ENCODE measurements around the gene RPLP2. TPM values are rescaled to one million over a fixed set of nuclear protein-coding genes. Genes with fewer than 3 reads are reported as not detected.

RPLP2 gene
- polyA plus RNA-seq, 1 donor (not counting 4 experiments of a cell fraction or from before 2014, with no cell fraction given) = 632 TPM

- Histone ChIP-seq H3K27ac (ENCODE audit: control insufficient read depth, insufficient read depth, low read length) (no peak overlapping the region), H3K4me3 (ENCODE audit: control insufficient read depth in 2 of 3, extremely low read depth in 1 of 3, insufficient read depth in 2 of 3, low read depth in 1 of 3, low read length in 3 of 3) (no peak overlapping the region), H3K27me3 (ENCODE audit: control insufficient read depth, extremely low read depth, insufficient read depth, low read length) (peaks cover 32% of the 10 kb centered on the region), H3K36me3 (ENCODE audit: control insufficient read depth in 2 of 2, extremely low read depth in 1 of 2, insufficient read depth in 2 of 2, low read length in 2 of 2) (peaks cover 0 to 8% of the 10 kb centered on the region in 2 experiments), H2AFZ (ENCODE audit: control insufficient read depth, low read length) (no peak overlapping the region), H4K20me1 (ENCODE audit: control insufficient read depth, extremely low read depth, insufficient read depth, low read length) (no peaks in the 10 kb centered on the region), H3K9me3 (ENCODE audit: control insufficient read depth, low read depth, low read length) (no peaks in the 10 kb centered on the region), H3K9me1 (ENCODE audit: control insufficient read depth, extremely low read depth, insufficient read depth, low read length) (peaks cover 7% of the 10 kb centered on the region), H3K79me2 (ENCODE audit: control insufficient read depth, insufficient read depth, low read length) (peaks cover 6% of the 10 kb centered on the region), H3K9ac (ENCODE audit: control insufficient read depth, extremely low read depth, insufficient read depth, low read length) (no peak overlapping the region), H3K4me2 (ENCODE audit: control insufficient read depth, extremely low read depth, insufficient read depth, low read depth, low read length) (no peak overlapping the region), H3K4me1 (ENCODE audit: control insufficient read depth, extremely low read depth, insufficient read depth, low read length) (peaks cover 24% of the 10 kb centered on the region)
- TF ChIP-seq EZH2 (IDR thresholded peaks at IDR 0.05; ENCODE audit: low read length) (no peak), CTCF (optimal IDR thresholded peaks at IDR 0.05 in 1 of 3, IDR thresholded peaks at IDR 0.05 in 1 of 3, conservative IDR thresholded peaks at IDR 0.05 in 1 of 3; ENCODE audit: extremely low read depth in 1 of 3, insufficient read depth in 2 of 3, low read length in 3 of 3) (no peak)
- DNase-seq (ENCODE audit: low read depth, low spot score) (no peak), FAIRE-seq (no peak)
- dilution Hi-C loops (cut with MboI; ENCODE audit: extremely low pct_ligation_motif_present, low sequenced_read_pairs) = no loop called here
Measured at GRCh38 chr11:824292-824880, 14.6 kb downstream of the RPLP2 start.

GRCh38 chr11:824942-825341, 15.2 kb downstream of the RPLP2 start:
- Histone ChIP-seq H3K79me2 (ENCODE audit: control insufficient read depth, insufficient read depth, low read length) (peaks cover 6% of the 10 kb centered on the region), H3K4me1 (ENCODE audit: control insufficient read depth, extremely low read depth, insufficient read depth, low read length) (peaks cover 29% of the 10 kb centered on the region), H3K4me2 (ENCODE audit: control insufficient read depth, extremely low read depth, insufficient read depth, low read depth, low read length) (no peak overlapping the region), H2AFZ (ENCODE audit: control insufficient read depth, low read length) (no peak overlapping the region), H3K9me3 (ENCODE audit: control insufficient read depth, low read depth, low read length) (no peaks in the 10 kb centered on the region), H3K9ac (ENCODE audit: control insufficient read depth, extremely low read depth, insufficient read depth, low read length) (no peak overlapping the region), H3K4me3 (ENCODE audit: control insufficient read depth in 2 of 3, extremely low read depth in 1 of 3, insufficient read depth in 2 of 3, low read depth in 1 of 3, low read length in 3 of 3) (no peak overlapping the region), H3K9me1 (ENCODE audit: control insufficient read depth, extremely low read depth, insufficient read depth, low read length) (peaks cover 7% of the 10 kb centered on the region), H3K36me3 (ENCODE audit: control insufficient read depth in 2 of 2, extremely low read depth in 1 of 2, insufficient read depth in 2 of 2, low read length in 2 of 2) (peaks cover 0 to 8% of the 10 kb centered on the region in 2 experiments), H3K27ac (ENCODE audit: control insufficient read depth, insufficient read depth, low read length) (no peak overlapping the region), H4K20me1 (ENCODE audit: control insufficient read depth, extremely low read depth, insufficient read depth, low read length) (no peaks in the 10 kb centered on the region), H3K27me3 (ENCODE audit: control insufficient read depth, extremely low read depth, insufficient read depth, low read length) (peaks cover 37% of the 10 kb centered on the region)
- TF ChIP-seq EZH2 (IDR thresholded peaks at IDR 0.05; ENCODE audit: low read length) (no peak), CTCF (optimal IDR thresholded peaks at IDR 0.05 in 1 of 3, IDR thresholded peaks at IDR 0.05 in 1 of 3, conservative IDR thresholded peaks at IDR 0.05 in 1 of 3; ENCODE audit: extremely low read depth in 1 of 3, insufficient read depth in 2 of 3, low read length in 3 of 3) (no peak)
- no peak for DNase-seq (ENCODE audit: low read depth, low spot score)
- no peak for FAIRE-seq
- dilution Hi-C loops (cut with MboI; ENCODE audit: extremely low pct_ligation_motif_present, low sequenced_read_pairs) = no loop called here
